HL-60 (cell line): ENCODE measurements around the gene FMNL2.

Source experiments
- DNase-seq, 2 experiments: peaks; one replicate each; pipeline ENCODE4 v3.0.0-alpha.2; 2010 to 2020; ENCODE audit warnings: low read depth in 1 of 2, low spot score in 1 of 2
- H3K27ac ChIP-seq: fragments of 250-450 bp; sonication (Bioruptor Pico); replicated peaks from 2 replicates; pipeline ENCODE4 v1.5.1; 2020; ENCODE audit warnings: mild to moderate bottlenecking, moderate library complexity
- H3K27me3 ChIP-seq: fragments of 250-450 bp; sonication (Bioruptor Pico); 2 replicates; pipeline ENCODE4 v1.5.1; 2021; ENCODE audit warnings: mild to moderate bottlenecking, moderate library complexity; ENCODE audit not compliant: insufficient read depth, poor library complexity, severe bottlenecking
- H3K4me3 ChIP-seq: replicated peaks from 2 replicates; pipeline ENCODE4 v1.5.1; 2011; ENCODE audit warnings: mild to moderate bottlenecking, control low read depth, low read length; ENCODE audit not compliant: insufficient read depth
- GABPA ChIP-seq: IDR thresholded peaks from 2 replicates; pipeline ENCODE4 v1.6.1; 2012; ENCODE audit warnings: low read depth
- POLR2AphosphoS5 ChIP-seq: IDR thresholded peaks from 2 replicates; pipeline ENCODE4 v1.6.1; 2012; ENCODE audit warnings: low read depth
- SPI1 ChIP-seq: IDR thresholded peaks from 2 replicates; pipeline ENCODE4 v1.6.1; 2012; ENCODE audit warnings: low read depth, mild to moderate bottlenecking, borderline replicate concordance
- TF ChIP-seq, protein P1 (sequence below): IDR thresholded peaks from one replicate; pipeline ENCODE4 v1.5.1; 2011; ENCODE audit warnings: low read length, control low read depth, inconsistent platforms; ENCODE audit not compliant: insufficient read depth
- TF ChIP-seq, protein P2 (sequence below): IDR thresholded peaks from 2 replicates; pipeline ENCODE4 v1.6.1; 2012; ENCODE audit warnings: low read depth; ENCODE audit not compliant: insufficient replicate concordance

Gene FMNL2

DNA sequence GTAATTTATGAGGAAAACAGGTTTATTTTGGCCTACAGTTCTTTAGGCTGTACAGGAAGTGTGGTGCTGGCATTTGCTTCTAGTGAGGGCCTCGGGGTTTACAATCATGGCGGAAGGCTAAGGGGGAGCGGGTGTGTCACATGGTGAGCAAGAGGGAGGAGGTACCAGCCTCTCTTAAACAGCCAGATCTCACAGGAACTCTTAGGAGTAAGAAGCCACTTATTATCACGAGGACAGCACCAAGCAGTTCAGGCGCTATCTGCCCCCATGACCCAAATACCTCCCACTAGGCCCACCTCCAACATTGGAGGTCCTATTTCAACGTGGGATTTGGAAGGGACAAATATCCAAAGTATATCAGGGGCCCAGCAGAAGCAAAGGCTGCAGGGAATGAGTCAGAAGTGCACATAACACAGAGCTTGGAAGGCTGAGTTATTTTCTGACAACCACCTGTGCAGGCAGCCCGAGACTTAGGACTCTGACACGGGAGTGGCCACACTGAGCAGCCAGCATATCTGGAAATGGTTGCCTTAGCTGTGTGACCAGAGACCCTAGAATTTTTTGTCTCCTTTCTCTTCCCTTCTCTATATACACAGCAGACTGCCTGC, 211.4 kb downstream of the FMNL2 start:
- Histone ChIP-seq H3K27me3 (no peaks in the 10 kb centered on the region), H3K4me3 (no peak overlapping the region), H3K27ac (no peak overlapping the region)
- TF ChIP-seq, protein P1, sequence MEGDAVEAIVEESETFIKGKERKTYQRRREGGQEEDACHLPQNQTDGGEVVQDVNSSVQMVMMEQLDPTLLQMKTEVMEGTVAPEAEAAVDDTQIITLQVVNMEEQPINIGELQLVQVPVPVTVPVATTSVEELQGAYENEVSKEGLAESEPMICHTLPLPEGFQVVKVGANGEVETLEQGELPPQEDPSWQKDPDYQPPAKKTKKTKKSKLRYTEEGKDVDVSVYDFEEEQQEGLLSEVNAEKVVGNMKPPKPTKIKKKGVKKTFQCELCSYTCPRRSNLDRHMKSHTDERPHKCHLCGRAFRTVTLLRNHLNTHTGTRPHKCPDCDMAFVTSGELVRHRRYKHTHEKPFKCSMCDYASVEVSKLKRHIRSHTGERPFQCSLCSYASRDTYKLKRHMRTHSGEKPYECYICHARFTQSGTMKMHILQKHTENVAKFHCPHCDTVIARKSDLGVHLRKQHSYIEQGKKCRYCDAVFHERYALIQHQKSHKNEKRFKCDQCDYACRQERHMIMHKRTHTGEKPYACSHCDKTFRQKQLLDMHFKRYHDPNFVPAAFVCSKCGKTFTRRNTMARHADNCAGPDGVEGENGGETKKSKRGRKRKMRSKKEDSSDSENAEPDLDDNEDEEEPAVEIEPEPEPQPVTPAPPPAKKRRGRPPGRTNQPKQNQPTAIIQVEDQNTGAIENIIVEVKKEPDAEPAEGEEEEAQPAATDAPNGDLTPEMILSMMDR = no peak
- TF ChIP-seq POLR2AphosphoS5 (no peak), SPI1 (no peak), GABPA (no peak)
- TF ChIP-seq, protein P2, sequence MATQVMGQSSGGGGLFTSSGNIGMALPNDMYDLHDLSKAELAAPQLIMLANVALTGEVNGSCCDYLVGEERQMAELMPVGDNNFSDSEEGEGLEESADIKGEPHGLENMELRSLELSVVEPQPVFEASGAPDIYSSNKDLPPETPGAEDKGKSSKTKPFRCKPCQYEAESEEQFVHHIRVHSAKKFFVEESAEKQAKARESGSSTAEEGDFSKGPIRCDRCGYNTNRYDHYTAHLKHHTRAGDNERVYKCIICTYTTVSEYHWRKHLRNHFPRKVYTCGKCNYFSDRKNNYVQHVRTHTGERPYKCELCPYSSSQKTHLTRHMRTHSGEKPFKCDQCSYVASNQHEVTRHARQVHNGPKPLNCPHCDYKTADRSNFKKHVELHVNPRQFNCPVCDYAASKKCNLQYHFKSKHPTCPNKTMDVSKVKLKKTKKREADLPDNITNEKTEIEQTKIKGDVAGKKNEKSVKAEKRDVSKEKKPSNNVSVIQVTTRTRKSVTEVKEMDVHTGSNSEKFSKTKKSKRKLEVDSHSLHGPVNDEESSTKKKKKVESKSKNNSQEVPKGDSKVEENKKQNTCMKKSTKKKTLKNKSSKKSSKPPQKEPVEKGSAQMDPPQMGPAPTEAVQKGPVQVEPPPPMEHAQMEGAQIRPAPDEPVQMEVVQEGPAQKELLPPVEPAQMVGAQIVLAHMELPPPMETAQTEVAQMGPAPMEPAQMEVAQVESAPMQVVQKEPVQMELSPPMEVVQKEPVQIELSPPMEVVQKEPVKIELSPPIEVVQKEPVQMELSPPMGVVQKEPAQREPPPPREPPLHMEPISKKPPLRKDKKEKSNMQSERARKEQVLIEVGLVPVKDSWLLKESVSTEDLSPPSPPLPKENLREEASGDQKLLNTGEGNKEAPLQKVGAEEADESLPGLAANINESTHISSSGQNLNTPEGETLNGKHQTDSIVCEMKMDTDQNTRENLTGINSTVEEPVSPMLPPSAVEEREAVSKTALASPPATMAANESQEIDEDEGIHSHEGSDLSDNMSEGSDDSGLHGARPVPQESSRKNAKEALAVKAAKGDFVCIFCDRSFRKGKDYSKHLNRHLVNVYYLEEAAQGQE = no peak
- DNase-seq = no peak

DNA sequence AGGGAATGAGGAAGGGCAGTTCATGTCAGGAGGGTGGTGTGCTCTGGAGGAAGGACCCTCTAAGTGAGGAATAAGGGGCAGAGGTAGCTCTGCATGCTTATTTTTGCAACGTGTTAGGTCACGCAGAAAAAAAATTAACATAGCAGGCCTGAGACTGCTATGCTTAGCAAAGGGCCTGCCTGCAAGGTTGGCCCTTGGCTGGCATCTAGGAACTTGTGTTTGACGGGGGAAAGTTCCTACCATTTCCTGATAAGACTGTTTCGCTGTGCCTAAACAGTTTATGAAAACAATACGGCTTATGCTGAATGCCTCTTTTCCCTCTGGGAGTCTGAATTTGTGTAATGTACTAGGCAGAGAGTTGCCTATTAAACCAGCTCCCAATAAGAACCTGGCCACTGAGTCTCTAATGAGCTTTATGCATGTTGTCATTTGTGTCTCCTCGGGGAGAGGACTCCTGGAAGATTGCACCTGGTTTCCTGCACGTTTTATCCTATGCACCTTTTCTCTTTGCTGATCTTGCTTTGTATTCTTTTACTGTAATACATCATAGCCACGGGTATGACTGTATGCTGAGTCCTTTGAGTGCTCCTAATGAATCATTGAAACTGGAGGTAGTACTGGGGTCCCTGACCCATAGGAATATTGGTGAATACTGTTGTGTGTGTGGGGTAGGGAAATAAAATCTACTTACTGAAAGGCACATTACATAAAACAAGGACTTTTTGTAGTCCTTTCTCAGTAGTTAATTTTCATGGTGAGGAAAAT, 213.3 kb downstream of the FMNL2 start:
- Histone ChIP-seq H3K27ac (no peak overlapping the region), H3K27me3 (no peaks in the 10 kb centered on the region), H3K4me3 (no peak overlapping the region)
- DNase-seq = no peak
- TF ChIP-seq POLR2AphosphoS5 = no peak
- TF ChIP-seq, protein P1 = no peak
- no peak for TF ChIP-seq GABPA
- no peak for TF ChIP-seq SPI1
- TF ChIP-seq, protein P2 = no peak

DNA sequence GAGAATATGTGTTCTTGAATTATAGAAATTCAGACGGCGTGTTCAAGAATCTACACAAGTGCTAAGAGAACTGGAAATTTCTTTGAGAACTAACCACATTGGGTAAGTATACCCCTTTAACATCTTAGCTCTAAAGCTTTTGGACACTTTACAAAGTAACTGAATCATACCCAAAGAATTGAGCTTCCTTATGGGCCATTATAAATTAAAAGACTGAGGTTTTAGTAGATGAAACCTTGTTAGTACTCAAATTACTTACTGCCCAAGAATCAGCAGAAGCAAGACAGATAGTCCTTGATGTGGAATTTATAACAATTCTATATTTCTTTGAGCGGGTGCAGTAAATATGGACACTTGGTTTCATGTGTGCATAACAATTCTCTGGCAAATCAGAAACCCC, 214.0 kb downstream of the FMNL2 start:
- Histone ChIP-seq H3K4me3 (no peak overlapping the region), H3K27me3 (no peaks in the 10 kb centered on the region), H3K27ac (no peak overlapping the region)
- TF ChIP-seq SPI1 = no peak
- TF ChIP-seq, protein P2 = no peak
- no peak for DNase-seq
